Jurkat, Clone E6-1 (cell line): ENCODE results near the gene EIF4H. TPM values are rescaled to one million over a fixed set of nuclear protein-coding genes. Genes with fewer than 3 reads are reported as not detected.
A peak's percentile ranks its signal among the peaks of the same experiment; 100 is the strongest.
"Not testable (repeated sequence)": the region's sequence is repeated elsewhere in the genome, so short reads cannot be mapped to it uniquely, and the experiment has no call there.

Source experiments
- DNase-seq: peaks from one replicate; pipeline ENCODE4 v3.0.0-alpha.2; 2011; ENCODE audit warnings: low read depth, low spot score
- H3K4me3 ChIP-seq: 2 replicates; pipeline ENCODE4 v1.5.1; 2011; ENCODE audit warnings: mild to moderate bottlenecking, low read length, control low read depth, moderate library complexity
- polyA plus RNA-seq: library from polyadenylated mRNA; unstranded; fragments of >200 nt; gene quantifications from one replicate; pipeline ENCODE4 v1.2.1, GENCODE V29; 2012; ENCODE audit warnings: missing spikeins; ENCODE audit not compliant: insufficient read length, insufficient read depth

The EIF4H gene
- 294 TPM for polyA plus RNA-seq

- peak within 1 kb of the TSS; percentile 83 for H3K4me3 ChIP-seq
- peak; percentile 90 for DNase-seq
Observed at GRCh38 chr7:74173866-74174605, at the start of gene EIF4H. Gene EIF4H, plus strand, starts transcription at chr7:74174356. Its CDS starts 28 bp downstream, at chr7:74174384.

- DNase-seq = no peak
- H3K4me3 ChIP-seq = no peak overlapping the region
Observed at GRCh38 chr7:74126220-74126880, 47.8 kb upstream of the EIF4H start.

GRCh38 chr7:74129887-74130286, 44.3 kb upstream of the EIF4H start:
- DNase-seq = no peak
- no peak overlapping the region for H3K4me3 ChIP-seq

GRCh38 chr7:74130518-74130917, 43.6 kb upstream of the EIF4H start:
- DNase-seq = no peak
- no peak overlapping the region for H3K4me3 ChIP-seq

GRCh38 chr7:74134117-74134620, 40.0 kb upstream of the EIF4H start:
- no peak overlapping the region for H3K4me3 ChIP-seq
- no peak for DNase-seq

- no peak for DNase-seq
- no peak overlapping the region for H3K4me3 ChIP-seq
Observed at GRCh38 chr7:74138334-74138867, 35.8 kb upstream of the EIF4H start.

GRCh38 chr7:74138945-74139843, 35.0 kb upstream of the EIF4H start:
- DNase-seq = no peak
- H3K4me3 ChIP-seq = no peak overlapping the region

- DNase-seq = peak; percentile 8
Observed at GRCh38 chr7:74141705-74142104, 32.5 kb upstream of the EIF4H start.

GRCh38 chr7:74143383-74143782, 30.8 kb upstream of the EIF4H start:
- no peak for DNase-seq
- H3K4me3 ChIP-seq = no peak overlapping the region

More at GRCh38 chr7:74141705-74142104, 32.5 kb upstream of the EIF4H start:
- no peak overlapping the region for H3K4me3 ChIP-seq

- H3K4me3 ChIP-seq = no peak overlapping the region
- DNase-seq = no peak
Observed at GRCh38 chr7:74148491-74148890, 25.7 kb upstream of the EIF4H start.

- DNase-seq = no peak
- H3K4me3 ChIP-seq = no peak overlapping the region
Observed at GRCh38 chr7:74149071-74149470, 25.1 kb upstream of the EIF4H start.

- no peak overlapping the region for H3K4me3 ChIP-seq
- no peak for DNase-seq
Observed at GRCh38 chr7:74149603-74150002, 24.6 kb upstream of the EIF4H start.

- DNase-seq = no peak
- no peak overlapping the region for H3K4me3 ChIP-seq
Observed at GRCh38 chr7:74153736-74154135, 20.4 kb upstream of the EIF4H start.

- no peak overlapping the region for H3K4me3 ChIP-seq
Observed at GRCh38 chr7:74155810-74156395, 18.3 kb upstream of the EIF4H start.

GRCh38 chr7:74157605-74158004, 16.6 kb upstream of the EIF4H start:
- no peak overlapping the region for H3K4me3 ChIP-seq
- DNase-seq = no peak

More at GRCh38 chr7:74155810-74156395, 18.3 kb upstream of the EIF4H start:
- no peak for DNase-seq

- no peak overlapping the region for H3K4me3 ChIP-seq
- DNase-seq = no peak
Observed at GRCh38 chr7:74164985-74165456, 9.1 kb upstream of the EIF4H start.

- no peak overlapping the region for H3K4me3 ChIP-seq
- no peak for DNase-seq
Observed at GRCh38 chr7:74165867-74166593, 8.1 kb upstream of the EIF4H start.

- not testable (repeated sequence) for H3K4me3 ChIP-seq, DNase-seq
Observed at GRCh38 chr7:74167324-74167723, 6.8 kb upstream of the EIF4H start.
